Activated T-helper 17 cell treated with anti-CD3 and anti-CD28 coated beads, Interleukin-2, amount 50 U/mL, for 72 hours (primary cell): ENCODE data around the gene BAZ1B. TPM values are rescaled to one million over a fixed set of nuclear protein-coding genes. Genes with fewer than 3 reads are reported as not detected.
A peak's percentile ranks its signal among the peaks of the same experiment; 100 is the strongest.
"Not testable (repeated sequence)": the region's sequence is repeated elsewhere in the genome, so short reads cannot be mapped to it uniquely, and the experiment has no call there.

Experiments
- ATAC-seq: fragments of 150-1000 bp; cut with Tn5 transposase; replicated peaks from 2 replicates; pipeline ENCODE4 v1.10.0; 2021; ENCODE audit warnings: mild to moderate bottlenecking, moderate library complexity
- H3K27ac Mint-ChIP-seq: one replicate; pipeline ENCODE4 v1.8.0; 2022; ENCODE audit warnings: mixed read lengths
- H3K27me3 Mint-ChIP-seq: one replicate; pipeline ENCODE4 v1.8.0; 2022; ENCODE audit warnings: mixed read lengths
- H3K36me3 Mint-ChIP-seq: one replicate; pipeline ENCODE4 v1.8.0; 2022; ENCODE audit warnings: low read depth, mild to moderate bottlenecking, mixed read lengths
- H3K4me1 Mint-ChIP-seq: one replicate; pipeline ENCODE4 v1.8.0; 2022; ENCODE audit warnings: mixed read lengths
- H3K4me3 Mint-ChIP-seq: one replicate; pipeline ENCODE4 v1.8.0; 2022; ENCODE audit warnings: mild to moderate bottlenecking, mixed read lengths
- H3K9me3 Mint-ChIP-seq: one replicate; pipeline ENCODE4 v1.8.0; 2022; ENCODE audit warnings: mixed read lengths
- total RNA-seq, 2 donors: library from RNA; stranded (reverse); gene quantifications; one replicate each; pipeline ENCODE4 v1.2.3, GENCODE V29; 2022

BAZ1B gene
- total RNA-seq, 2 donors from 2014 or later, result 59.7 to 102 TPM

GRCh38 chr7:73555411-73555982 is 33.4 kb upstream of the BAZ1B start:
- Mint-ChIP-seq H3K9me3 (no peaks in the 10 kb centered on the region), H3K27me3 (no peaks in the 10 kb centered on the region), H3K27ac (peak overlapping the region; percentile 98), H3K4me3 (peak overlapping the region; percentile 94), H3K36me3 (peaks cover 54% of the 10 kb centered on the region), H3K4me1 (peaks cover 26% of the 10 kb centered on the region)
- no peak for ATAC-seq

GRCh38 chr7:73550093-73550492 is 28.0 kb upstream of the BAZ1B start:
- H3K4me3 Mint-ChIP-seq, ATAC-seq, H3K27me3 Mint-ChIP-seq, H3K27ac Mint-ChIP-seq, H3K9me3 Mint-ChIP-seq: not testable (repeated sequence)
- Mint-ChIP-seq H3K36me3 (peaks cover 95% of the 10 kb centered on the region), H3K4me1 (peaks cover 18% of the 10 kb centered on the region)

GRCh38 chr7:73549176-73549575 is 27.1 kb upstream of the BAZ1B start:
- H3K36me3 Mint-ChIP-seq, result peaks cover 93% of the 10 kb centered on the region
- H3K9me3 Mint-ChIP-seq, result no peaks in the 10 kb centered on the region
- no peaks in the 10 kb centered on the region for H3K27me3 Mint-ChIP-seq
- peaks cover 14% of the 10 kb centered on the region for H3K4me1 Mint-ChIP-seq
- H3K27ac Mint-ChIP-seq, result peak overlapping the region; percentile 62
- ATAC-seq, result no peak
- H3K4me3 Mint-ChIP-seq, result no peak overlapping the region

GRCh38 chr7:73547841-73548240 is 25.7 kb upstream of the BAZ1B start:
- Mint-ChIP-seq H3K9me3 (no peaks in the 10 kb centered on the region), H3K27ac (no peak overlapping the region), H3K4me3 (no peak overlapping the region), H3K4me1 (peaks cover 19% of the 10 kb centered on the region), H3K36me3 (peaks cover 92% of the 10 kb centered on the region), H3K27me3 (no peaks in the 10 kb centered on the region)
- ATAC-seq, result no peak

- no peak for ATAC-seq
- no peaks in the 10 kb centered on the region for H3K9me3 Mint-ChIP-seq
- peaks cover 10% of the 10 kb centered on the region for H3K4me1 Mint-ChIP-seq
- H3K27me3 Mint-ChIP-seq, result no peaks in the 10 kb centered on the region
- H3K27ac Mint-ChIP-seq, result no peak overlapping the region
- H3K36me3 Mint-ChIP-seq, result peaks cover 97% of the 10 kb centered on the region
- no peak overlapping the region for H3K4me3 Mint-ChIP-seq
Measured at GRCh38 chr7:73544678-73545077, 22.6 kb upstream of the BAZ1B start.

- H3K4me3 Mint-ChIP-seq, result no peak overlapping the region
- peaks cover 97% of the 10 kb centered on the region for H3K36me3 Mint-ChIP-seq
Measured at GRCh38 chr7:73541722-73542121, 19.6 kb upstream of the BAZ1B start.

GRCh38 chr7:73539709-73540108 is 17.6 kb upstream of the BAZ1B start:
- no peaks in the 10 kb centered on the region for H3K9me3 Mint-ChIP-seq
- no peak overlapping the region for H3K4me3 Mint-ChIP-seq
- peaks cover 94% of the 10 kb centered on the region for H3K36me3 Mint-ChIP-seq
- H3K4me1 Mint-ChIP-seq, result peaks cover 4% of the 10 kb centered on the region
- no peak for ATAC-seq
- no peaks in the 10 kb centered on the region for H3K27me3 Mint-ChIP-seq
- H3K27ac Mint-ChIP-seq, result no peak overlapping the region

More at GRCh38 chr7:73541722-73542121, 19.6 kb upstream of the BAZ1B start:
- ATAC-seq, result no peak
- Mint-ChIP-seq H3K9me3 (no peaks in the 10 kb centered on the region), H3K27ac (no peak overlapping the region), H3K4me1 (peaks cover 4% of the 10 kb centered on the region), H3K27me3 (no peaks in the 10 kb centered on the region)

- not testable (repeated sequence) for H3K9me3 Mint-ChIP-seq, H3K4me1 Mint-ChIP-seq, H3K4me3 Mint-ChIP-seq, H3K27ac Mint-ChIP-seq, ATAC-seq, H3K27me3 Mint-ChIP-seq
- peaks cover 86% of the 10 kb centered on the region for H3K36me3 Mint-ChIP-seq
Measured at GRCh38 chr7:73538510-73538909, 16.4 kb upstream of the BAZ1B start.

GRCh38 chr7:73537051-73537450 is 15.0 kb upstream of the BAZ1B start:
- ATAC-seq, result no peak
- H3K4me1 Mint-ChIP-seq, result no peaks in the 10 kb centered on the region
- no peak overlapping the region for H3K4me3 Mint-ChIP-seq
- H3K36me3 Mint-ChIP-seq, result peaks cover 71% of the 10 kb centered on the region
- H3K27ac Mint-ChIP-seq, result no peak overlapping the region
- H3K27me3 Mint-ChIP-seq, result no peaks in the 10 kb centered on the region
- H3K9me3 Mint-ChIP-seq, result no peaks in the 10 kb centered on the region

- Mint-ChIP-seq H3K27ac (no peak overlapping the region), H3K9me3 (no peaks in the 10 kb centered on the region), H3K4me3 (no peak overlapping the region), H3K4me1 (no peaks in the 10 kb centered on the region), H3K36me3 (peaks cover 66% of the 10 kb centered on the region), H3K27me3 (no peaks in the 10 kb centered on the region)
- ATAC-seq, result no peak
Measured at GRCh38 chr7:73536479-73536878, 14.4 kb upstream of the BAZ1B start.

GRCh38 chr7:73535918-73536317 is 13.8 kb upstream of the BAZ1B start:
- ATAC-seq, H3K27me3 Mint-ChIP-seq, H3K4me1 Mint-ChIP-seq, H3K27ac Mint-ChIP-seq, H3K9me3 Mint-ChIP-seq, H3K4me3 Mint-ChIP-seq: not testable (repeated sequence)
- H3K36me3 Mint-ChIP-seq, result peaks cover 60% of the 10 kb centered on the region

- H3K9me3 Mint-ChIP-seq, result no peaks in the 10 kb centered on the region
- H3K4me1 Mint-ChIP-seq, result no peaks in the 10 kb centered on the region
- peaks cover 38% of the 10 kb centered on the region for H3K36me3 Mint-ChIP-seq
- H3K27me3 Mint-ChIP-seq, result no peaks in the 10 kb centered on the region
- H3K4me3 Mint-ChIP-seq, result no peak overlapping the region
- ATAC-seq, result no peak
- no peak overlapping the region for H3K27ac Mint-ChIP-seq
Measured at GRCh38 chr7:73533742-73534141, 11.6 kb upstream of the BAZ1B start.

- no peaks in the 10 kb centered on the region for H3K27me3 Mint-ChIP-seq
- H3K4me1 Mint-ChIP-seq, result peaks cover 6% of the 10 kb centered on the region
- peaks cover 23% of the 10 kb centered on the region for H3K36me3 Mint-ChIP-seq
- no peak overlapping the region for H3K27ac Mint-ChIP-seq
- no peak overlapping the region for H3K4me3 Mint-ChIP-seq
- ATAC-seq, result no peak
- H3K9me3 Mint-ChIP-seq, result no peaks in the 10 kb centered on the region
Measured at GRCh38 chr7:73532224-73532623, 10.1 kb upstream of the BAZ1B start.

- H3K9me3 Mint-ChIP-seq, result no peaks in the 10 kb centered on the region
- H3K27ac Mint-ChIP-seq, result no peak overlapping the region
- no peaks in the 10 kb centered on the region for H3K27me3 Mint-ChIP-seq
- peaks cover 9% of the 10 kb centered on the region for H3K36me3 Mint-ChIP-seq
- H3K4me1 Mint-ChIP-seq, result peaks cover 13% of the 10 kb centered on the region
- no peak overlapping the region for H3K4me3 Mint-ChIP-seq
- ATAC-seq, result no peak
Measured at GRCh38 chr7:73530800-73531199, 8.7 kb upstream of the BAZ1B start.

GRCh38 chr7:73526896-73527821 is 5.1 kb upstream of the BAZ1B start:
- Mint-ChIP-seq H3K27ac (peak overlapping the region; percentile 87), H3K9me3 (no peaks in the 10 kb centered on the region), H3K4me1 (peaks cover 24% of the 10 kb centered on the region), H3K27me3 (no peaks in the 10 kb centered on the region), H3K36me3 (peaks cover 6% of the 10 kb centered on the region), H3K4me3 (peak overlapping the region; percentile 47)
- no peak for ATAC-seq
